NCI-H345 (cell line): ENCODE data around the gene MPPE1.
"Not testable (repeated sequence)": the region's sequence is repeated elsewhere in the genome, so short reads cannot be mapped to it uniquely, and the experiment has no call there.

ENCODE experiments used
- DNase-seq: peaks from one replicate; lab custom pipeline; 2025; lab: John Stamatoyannopoulos, UW

MPPE1 gene

DNA sequence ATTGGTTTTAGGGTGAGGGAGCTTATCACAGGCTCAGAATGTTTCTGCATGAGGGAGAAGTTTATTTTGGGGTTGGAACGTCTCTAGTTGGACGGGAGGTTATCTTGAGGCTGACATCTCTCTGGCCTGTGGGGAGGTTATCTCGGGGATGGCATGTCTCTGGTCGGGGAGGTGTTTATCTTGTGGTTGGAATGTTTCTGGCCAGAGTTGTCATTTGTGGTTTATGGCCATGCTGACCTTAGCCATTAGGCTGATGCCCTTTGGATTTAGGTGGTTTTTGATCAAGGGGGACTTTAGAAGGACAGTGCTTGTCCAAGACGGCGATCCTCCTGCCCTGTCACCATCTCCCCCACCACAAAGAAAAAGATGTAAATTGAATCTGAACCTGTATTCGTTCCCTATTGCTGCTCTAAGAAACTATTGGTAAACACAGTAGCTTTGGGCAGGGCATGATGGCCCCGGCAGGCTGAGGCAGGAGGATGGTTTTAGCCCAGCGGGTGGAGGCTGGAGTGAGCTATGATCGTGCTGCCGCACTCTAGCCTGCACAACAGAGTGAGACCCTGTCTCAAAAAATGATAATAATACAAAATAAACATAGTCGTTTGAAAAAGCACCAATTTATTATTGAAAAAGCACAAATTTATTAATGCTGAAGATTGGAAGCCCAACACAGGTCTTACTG lies 17.8 kb upstream of the MPPE1 start:
- no peak for DNase-seq

DNA sequence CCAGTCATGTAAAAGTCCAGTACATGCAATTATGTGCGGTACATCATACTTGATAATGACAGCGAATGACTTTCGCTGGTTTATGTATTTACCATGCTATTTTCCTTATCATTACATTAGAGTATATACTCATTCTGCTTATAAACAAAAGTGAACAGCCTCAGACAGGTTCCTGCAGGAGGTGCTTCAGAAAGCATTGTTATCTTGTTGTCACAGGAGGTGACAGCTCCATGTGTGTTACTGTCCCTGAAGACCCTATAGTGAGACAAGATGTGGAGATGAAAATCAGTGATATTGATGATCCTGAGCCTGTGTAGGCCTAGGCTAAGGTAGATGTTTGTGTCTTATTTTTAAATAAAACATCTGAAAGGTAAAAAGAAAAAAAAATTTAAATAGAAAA lies 15.3 kb upstream of the MPPE1 start:
- DNase-seq = no peak

GRCh38 chr18:11919522-11919921 lies 11.4 kb upstream of the MPPE1 start:
- not testable (repeated sequence) for DNase-seq

DNA sequence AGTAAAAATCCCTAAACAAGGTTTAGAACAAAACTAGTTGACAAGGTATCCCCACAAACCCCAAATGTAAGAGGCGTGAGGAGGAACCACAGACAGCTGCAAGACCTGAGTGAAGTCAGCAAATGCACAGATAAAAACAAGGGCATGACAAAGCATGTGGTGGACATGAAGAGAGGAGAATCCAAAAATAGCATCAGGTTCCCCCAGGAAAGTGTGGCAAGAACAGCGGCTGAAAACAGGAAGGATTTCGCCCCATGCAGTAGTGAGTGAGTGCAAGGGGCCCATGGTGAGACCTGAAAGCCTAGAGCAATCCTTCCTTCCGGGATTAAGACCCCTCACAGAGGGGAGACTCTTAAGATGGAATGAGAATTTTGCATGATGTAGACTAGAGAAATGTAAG lies 8.8 kb upstream of the MPPE1 start:
- DNase-seq = not testable (repeated sequence)

DNA sequence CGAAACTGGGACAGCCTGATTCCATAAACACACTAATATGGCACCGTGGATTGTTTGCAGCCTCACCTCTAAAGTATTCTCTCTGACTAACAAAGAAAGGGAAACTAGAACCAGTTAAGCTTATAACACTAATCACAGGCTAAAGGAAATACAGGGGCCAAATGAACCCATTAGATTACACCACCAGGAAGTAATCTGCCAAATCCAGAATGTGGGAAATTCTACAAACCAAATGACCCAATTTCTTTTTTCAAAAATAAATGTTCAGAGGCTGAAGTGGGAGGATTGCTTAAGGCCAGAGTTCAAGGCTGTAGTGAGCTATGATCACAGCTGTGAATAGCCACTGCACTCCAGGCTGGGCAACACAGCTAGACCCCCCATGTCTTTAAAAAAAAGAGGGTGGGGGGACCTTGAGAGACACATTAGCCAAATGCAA lies 1.5 kb upstream of the MPPE1 start:
- no peak for DNase-seq

- DNase-seq = no peak
Observed at GRCh38 chr18:11909061-11909455, 941 bp upstream of the MPPE1 start.

DNA sequence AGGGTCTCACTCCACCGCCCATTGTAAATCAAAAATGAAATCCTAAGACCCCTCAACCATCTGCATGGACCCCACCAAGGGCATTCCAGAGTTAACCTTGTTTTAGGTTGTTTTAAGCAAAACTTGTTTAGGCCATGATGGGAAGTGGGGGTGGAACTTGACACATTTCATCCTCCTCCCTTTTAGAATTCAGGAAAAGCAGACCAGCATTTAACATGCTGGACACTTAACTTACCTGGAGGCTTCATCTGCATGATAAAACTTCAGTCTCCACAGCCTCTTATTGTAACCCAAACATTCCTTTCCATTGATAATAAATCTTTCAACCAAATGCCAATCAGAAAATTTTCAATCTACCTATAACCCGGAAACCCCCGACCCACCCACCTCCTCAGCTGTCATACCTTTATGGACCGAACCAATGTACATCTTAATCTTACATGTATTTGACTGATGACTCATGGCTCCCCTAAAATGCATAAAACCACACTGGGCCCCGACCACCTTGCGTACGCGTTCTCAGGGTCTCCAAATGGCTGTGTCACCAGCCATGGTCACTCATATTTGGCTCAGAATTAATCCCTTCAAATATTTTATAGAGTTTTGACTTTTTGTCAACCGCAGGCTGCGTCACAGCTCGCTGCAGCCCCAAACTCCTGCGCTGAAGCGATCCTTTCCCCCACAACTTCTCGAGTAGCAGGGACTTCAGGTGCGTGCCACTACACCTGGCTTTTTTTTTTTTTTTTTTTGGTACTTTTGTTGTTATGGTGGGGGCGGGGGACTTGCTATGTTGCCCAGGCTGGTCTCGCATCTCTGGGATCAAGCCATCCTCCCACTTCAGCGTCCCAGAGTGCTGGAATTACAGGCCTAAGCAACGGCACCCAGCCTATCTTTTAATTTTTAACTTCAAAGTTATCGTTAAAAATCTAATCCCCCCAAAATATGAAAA lies 917 bp downstream of the MPPE1 start:
- DNase-seq = no peak

GRCh38 chr18:11906176-11906575 lies 1.9 kb downstream of the MPPE1 start:
- DNase-seq = no peak

- DNase-seq = no peak
Observed at GRCh38 chr18:11905613-11906012, 2.5 kb downstream of the MPPE1 start.

GRCh38 chr18:11902522-11903292 lies 5.4 kb downstream of the MPPE1 start:
- DNase-seq = no peak

DNA sequence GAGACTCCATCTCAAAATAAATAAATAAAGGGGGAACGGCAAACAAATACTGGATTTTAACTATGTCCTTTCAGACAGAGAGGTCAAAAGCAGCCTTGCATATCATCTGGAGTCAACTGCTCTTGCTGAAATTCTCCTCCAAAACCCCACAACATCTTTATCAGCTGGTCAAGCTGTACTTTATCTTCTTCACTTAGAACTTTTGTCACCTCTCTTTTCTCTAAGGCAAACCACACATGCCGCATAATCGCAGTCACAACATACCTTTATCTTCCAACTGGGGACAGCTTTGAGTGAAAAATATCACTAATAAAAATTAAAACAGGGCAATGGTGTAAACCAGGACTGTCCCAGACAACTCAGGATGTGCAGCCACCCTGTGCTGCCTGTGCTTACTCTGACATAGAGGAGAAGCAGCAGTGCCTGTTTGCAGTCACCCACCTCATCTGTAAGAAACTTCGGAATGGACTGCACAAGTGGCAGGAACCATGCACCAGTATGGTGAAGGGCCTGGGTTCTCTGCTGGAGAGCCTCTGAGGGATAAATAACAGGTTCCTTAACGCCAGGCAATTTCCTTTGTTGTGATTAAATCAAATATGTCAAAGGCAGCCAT lies 6.2 kb downstream of the MPPE1 start:
- DNase-seq = no peak

DNA sequence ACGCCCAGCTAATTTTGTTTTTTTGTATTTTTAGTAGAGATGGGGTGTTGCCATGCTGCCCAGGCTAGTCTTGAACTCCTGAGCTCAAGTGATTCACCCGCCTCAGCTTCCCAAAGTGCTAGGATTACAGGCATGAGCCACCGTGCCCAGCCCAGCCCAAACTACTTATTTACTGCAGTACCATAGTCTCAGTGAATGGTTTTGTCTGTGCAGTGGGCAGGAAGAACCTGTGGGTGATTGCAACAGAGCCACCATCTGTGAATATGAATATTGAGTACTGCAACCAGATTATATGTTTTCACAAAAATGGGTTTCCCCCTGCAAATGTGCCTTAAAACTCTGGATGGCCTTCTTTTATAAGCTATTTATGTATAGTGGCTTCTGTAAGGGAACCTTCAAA lies 9.1 kb downstream of the MPPE1 start:
- no peak for DNase-seq

- no peak for DNase-seq
Observed at GRCh38 chr18:11897781-11898180, 10.3 kb downstream of the MPPE1 start.

DNA sequence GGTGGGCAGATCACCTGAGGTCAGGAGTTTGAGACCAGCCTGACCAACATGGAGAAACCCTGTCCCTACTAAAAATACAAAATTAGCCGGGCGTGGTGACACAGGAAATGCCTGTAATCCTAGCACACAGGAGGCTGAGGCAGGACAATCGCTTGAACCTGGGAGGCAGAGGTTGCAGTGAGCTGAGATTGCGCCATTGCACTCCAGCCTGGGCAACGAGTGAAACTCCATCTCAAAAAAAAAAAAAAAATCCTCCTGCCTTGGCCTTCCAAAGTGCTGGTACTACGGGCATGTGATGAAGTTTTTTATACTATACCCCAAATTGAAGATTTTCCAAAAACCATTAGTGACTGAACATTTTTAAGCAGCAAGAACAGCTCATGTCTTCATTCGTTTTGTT lies 15.7 kb downstream of the MPPE1 start:
- not testable (repeated sequence) for DNase-seq

- DNase-seq = no peak
Observed at GRCh38 chr18:11891737-11892136, 16.4 kb downstream of the MPPE1 start.

- DNase-seq = no peak
Observed at GRCh38 chr18:11889284-11889683, 18.8 kb downstream of the MPPE1 start.

- DNase-seq = no peak
Observed at GRCh38 chr18:11888726-11889125, 19.4 kb downstream of the MPPE1 start.

GRCh38 chr18:11887328-11888128 lies 20.6 kb downstream of the MPPE1 start:
- no peak for DNase-seq

DNA sequence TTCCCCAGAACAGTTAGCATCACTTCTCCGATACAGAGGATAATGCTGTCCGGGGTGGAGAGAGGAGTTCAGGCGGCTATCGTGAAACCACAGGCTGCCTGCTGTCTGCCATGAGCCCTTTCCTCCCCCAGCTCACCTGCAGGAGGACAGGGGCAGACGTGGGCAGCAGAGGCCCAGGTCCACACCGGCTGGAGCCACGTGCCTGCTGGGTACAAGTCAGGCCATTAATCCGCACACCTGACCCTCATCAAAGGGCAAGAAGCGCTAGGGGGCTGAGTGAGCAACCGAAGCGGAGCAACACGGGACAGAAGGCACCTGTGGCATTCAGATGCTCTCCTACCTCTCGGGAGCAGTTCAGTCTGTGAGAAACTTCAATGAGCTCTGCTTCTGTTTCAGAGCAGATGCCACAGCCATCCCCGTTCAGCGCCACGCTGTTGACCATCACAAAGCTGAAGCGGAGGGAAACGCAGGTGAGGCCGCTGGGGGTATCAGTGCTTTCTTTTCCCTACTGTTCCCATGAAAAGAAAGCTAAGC lies 21.5 kb downstream of the MPPE1 start:
- no peak for DNase-seq

DNA sequence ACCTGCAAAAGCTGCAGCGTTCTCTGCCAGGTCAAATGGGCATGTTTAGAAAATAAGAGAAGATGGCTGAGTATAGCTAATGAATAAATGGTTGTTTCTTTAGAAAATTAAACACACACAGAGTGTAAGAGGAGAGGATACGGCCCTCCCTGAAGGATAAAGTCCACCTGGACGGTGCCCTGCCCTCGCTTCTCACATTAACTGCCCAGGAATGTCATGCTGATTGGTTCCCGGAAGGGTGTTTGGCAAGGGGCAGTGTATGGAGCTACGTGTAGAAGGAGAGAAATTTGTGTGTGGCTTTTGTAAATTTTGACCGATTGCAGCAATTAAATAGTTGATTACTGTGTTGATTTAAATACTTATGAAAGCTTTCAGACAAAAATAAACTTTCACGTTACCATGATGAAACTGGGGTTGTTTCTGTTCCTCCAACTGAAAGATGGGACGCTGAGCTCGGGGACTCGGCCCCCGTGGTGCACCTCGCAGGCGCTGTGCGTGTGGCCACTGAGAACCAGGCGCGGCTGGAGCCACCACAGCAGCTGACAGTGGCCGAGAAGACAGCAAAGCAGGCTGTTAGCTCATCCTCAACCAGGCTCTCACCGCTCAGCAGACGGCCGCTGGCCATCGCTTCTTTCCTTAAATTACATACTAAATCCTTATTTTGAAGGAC lies 22.7 kb downstream of the MPPE1 start:
- DNase-seq = no peak
